Limb (tissue), 2 donors: ENCODE data around the gene FAM174C.
"Not testable (repeated sequence)": the region's sequence is repeated elsewhere in the genome, so short reads cannot be mapped to it uniquely, and the experiment has no call there.

Source experiments
- DNase-seq, 2 donors: peaks; one replicate each; pipeline ENCODE4 v3.0.0-alpha.2; 2016; ENCODE audit errors: extremely low spot score in 2 of 2

Gene FAM174C

GRCh38 chr19:1296575-1297271, 21.4 kb downstream of the FAM174C start:
- no peak for DNase-seq

- no peak for DNase-seq
These were observed 22.9 kb downstream of the FAM174C start for GRCh38 chr19:1298235-1298634.

- no peak for DNase-seq
These were observed 24.5 kb downstream of the FAM174C start for GRCh38 chr19:1299801-1300200.

GRCh38 chr19:1300744-1301490, 25.6 kb downstream of the FAM174C start:
- no peak for DNase-seq

- peak in 1 of 2 donors; percentile 52 for DNase-seq
These were observed 27.4 kb downstream of the FAM174C start for GRCh38 chr19:1302533-1303239.

GRCh38 chr19:1304197-1304924, 29.0 kb downstream of the FAM174C start:
- DNase-seq, result no peak

GRCh38 chr19:1305354-1305753, 30.0 kb downstream of the FAM174C start:
- not testable (repeated sequence) for DNase-seq

GRCh38 chr19:1307320-1307719, 32.0 kb downstream of the FAM174C start:
- DNase-seq, result no peak

- no peak for DNase-seq
These were observed 32.5 kb downstream of the FAM174C start for GRCh38 chr19:1307755-1308303.

GRCh38 chr19:1308718-1309117, 33.4 kb downstream of the FAM174C start:
- no peak for DNase-seq

GRCh38 chr19:1309977-1310852, 34.9 kb downstream of the FAM174C start:
- no peak for DNase-seq

- no peak for DNase-seq
These were observed 35.5 kb downstream of the FAM174C start for GRCh38 chr19:1310853-1311180.

GRCh38 chr19:1311543-1312091, 36.3 kb downstream of the FAM174C start:
- no peak for DNase-seq

GRCh38 chr19:1312767-1313694, 37.7 kb downstream of the FAM174C start:
- DNase-seq, result peak in 1 of 2 donors; percentile 42

GRCh38 chr19:1313695-1314613, 38.6 kb downstream of the FAM174C start:
- peak in 1 of 2 donors; percentile 39 for DNase-seq

GRCh38 chr19:1315470-1316166, 40.3 kb downstream of the FAM174C start:
- DNase-seq, result peak in 1 of 2 donors; percentile 78

- no peak for DNase-seq
These were observed 41.1 kb downstream of the FAM174C start for GRCh38 chr19:1316466-1316865.
